HG02571 (cell line): Measurements from ENCODE around the gene CFAP70.

Experiments used
- ATAC-seq: cut with Tn5 transposase; IDR thresholded peaks from one replicate; pipeline ENCODE4 v1.9.1; 2021; ENCODE audit warnings: mild to moderate bottlenecking, moderate library complexity; ENCODE audit not compliant: unreplicated experiment

Gene CFAP70

DNA sequence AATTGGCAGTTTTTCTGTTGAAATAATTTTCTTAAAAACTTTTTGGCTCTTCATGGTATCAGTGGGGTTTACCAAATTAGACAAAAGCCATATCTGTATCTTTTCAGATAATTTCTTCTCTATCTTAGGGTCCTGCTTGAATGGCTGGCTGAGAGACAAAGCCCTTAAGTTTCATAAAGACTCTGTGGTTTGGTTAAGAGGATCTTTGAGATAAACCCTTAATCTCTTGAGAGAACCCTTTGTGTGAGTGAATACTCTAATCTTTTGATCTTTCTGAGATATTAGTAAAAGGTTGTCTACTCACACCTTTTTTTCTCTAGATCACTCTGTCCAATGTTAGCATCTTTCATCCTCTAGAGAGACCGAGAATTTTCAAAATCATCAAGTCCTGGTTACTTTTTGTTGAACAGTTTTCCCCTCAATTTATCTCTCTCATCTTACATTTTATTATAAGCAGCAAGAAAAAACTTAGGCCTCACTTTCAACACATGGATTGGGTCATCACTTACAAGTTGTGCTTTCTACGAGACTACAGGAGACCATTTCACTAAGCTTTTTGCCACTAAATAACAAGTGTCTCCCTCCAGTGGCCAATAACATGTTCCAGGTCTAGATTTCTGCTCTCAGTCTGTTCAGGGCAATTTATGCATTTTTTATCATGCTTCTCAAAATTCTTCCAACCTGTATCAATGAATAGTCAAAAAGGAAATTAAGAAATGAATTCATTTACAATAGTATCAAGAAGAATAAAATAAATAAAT is 140.1 kb downstream of the CFAP70 start:
- no peak for ATAC-seq

- no peak for ATAC-seq
Measured at GRCh38 chr10:73217628-73218027, 141.0 kb downstream of the CFAP70 start.

GRCh38 chr10:73215749-73216148 is 142.9 kb downstream of the CFAP70 start:
- ATAC-seq: no peak

DNA sequence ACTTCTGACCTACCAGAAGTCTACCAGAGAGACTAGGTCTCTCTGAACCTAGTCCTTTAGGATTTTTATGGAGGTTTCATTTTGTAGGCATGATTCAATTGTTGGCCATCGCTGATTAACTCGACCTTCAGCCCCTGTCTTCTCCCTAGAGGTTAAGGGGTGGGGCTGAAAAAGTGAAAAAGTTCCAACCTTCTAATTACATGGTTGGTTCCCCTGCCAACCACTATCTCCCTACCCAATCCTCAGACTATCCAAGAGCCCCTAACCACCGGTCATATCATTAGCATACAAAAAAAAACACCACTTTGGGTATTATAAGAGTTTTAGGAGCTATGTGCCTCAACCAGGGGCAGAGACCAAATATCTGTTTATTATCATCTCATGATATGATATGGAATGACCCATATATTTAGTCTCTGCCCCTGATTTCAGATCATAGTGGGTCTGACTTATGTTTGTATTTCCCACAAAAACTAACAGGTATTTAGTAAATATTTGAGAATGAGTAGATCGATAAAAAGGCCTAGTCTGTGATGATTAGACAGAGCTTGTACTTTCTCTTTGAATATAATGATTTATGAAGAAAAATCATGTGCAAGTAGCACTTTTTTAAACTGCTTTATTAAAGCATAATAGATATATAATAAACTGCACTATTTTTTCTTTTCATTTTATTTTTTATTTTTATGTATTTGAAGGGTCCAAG is 147.4 kb downstream of the CFAP70 start:
- ATAC-seq: no peak

- ATAC-seq: no peak
Measured at GRCh38 chr10:73210395-73211105, 148.1 kb downstream of the CFAP70 start.

- ATAC-seq: no peak
Measured at GRCh38 chr10:73209705-73210104, 149.0 kb downstream of the CFAP70 start.

DNA sequence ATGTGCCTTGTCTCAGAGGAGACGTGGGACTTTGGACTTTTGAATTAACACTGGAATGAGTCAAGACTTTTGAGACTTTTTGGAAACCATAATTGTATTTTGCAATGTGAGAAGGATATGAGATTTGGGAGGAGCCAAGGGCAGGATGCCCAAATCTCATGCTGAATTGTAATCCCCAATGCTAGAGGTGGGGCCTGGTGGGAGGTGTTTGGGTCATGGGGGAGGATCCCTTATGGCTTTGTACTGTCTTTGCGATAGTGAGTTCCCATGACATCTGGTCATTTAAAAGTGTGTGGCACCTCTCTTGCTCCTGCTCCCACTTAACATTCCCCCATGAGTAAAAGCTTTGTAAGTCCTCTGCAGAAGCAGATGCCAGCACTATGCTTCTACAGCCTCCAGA is 150.8 kb downstream of the CFAP70 start:
- no peak for ATAC-seq

DNA sequence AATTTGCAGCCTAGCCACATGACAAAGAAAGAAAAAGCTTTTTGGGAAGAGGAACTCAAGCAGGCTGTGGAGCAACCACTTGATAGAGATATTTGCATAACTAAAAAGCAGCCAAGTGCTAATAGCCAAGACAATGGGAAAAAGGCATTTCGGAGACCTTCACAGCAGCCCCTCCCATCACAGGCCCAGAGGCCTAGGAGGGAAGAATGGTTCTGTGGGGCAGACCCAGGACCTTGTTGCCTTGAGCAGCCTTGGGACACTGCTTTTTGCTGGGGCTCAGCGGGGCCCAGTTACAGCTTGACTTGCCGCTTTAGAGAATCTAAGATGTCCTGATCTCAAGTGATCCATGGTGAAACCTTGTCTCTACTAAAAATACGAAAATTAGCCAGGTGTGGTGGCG is 152.3 kb downstream of the CFAP70 start:
- no peak for ATAC-seq

GRCh38 chr10:73205890-73206289 is 152.8 kb downstream of the CFAP70 start:
- ATAC-seq: no peak

GRCh38 chr10:73205081-73205480 is 153.6 kb downstream of the CFAP70 start:
- ATAC-seq: no peak
